ENCODE measurements around the gene LCN2.
A peak's percentile ranks its signal among the peaks of the same experiment; 100 is the strongest.

LCN2 gene

GRCh38 chr9:128115187-128116103, 33.8 kb upstream of the LCN2 start:
- peak; percentile 85 for DNase-seq

- DNase-seq: no peak
Measured at GRCh38 chr9:128116104-128117083, 32.9 kb upstream of the LCN2 start.

- peak; percentile 79 for DNase-seq
Measured at GRCh38 chr9:128117613-128118471, 31.4 kb upstream of the LCN2 start.

GRCh38 chr9:128118472-128118857, 30.8 kb upstream of the LCN2 start:
- no peak for DNase-seq

- no peak for DNase-seq
Measured at GRCh38 chr9:128118971-128119665, 30.1 kb upstream of the LCN2 start.

GRCh38 chr9:128120061-128120740, 29.1 kb upstream of the LCN2 start:
- DNase-seq: no peak

GRCh38 chr9:128120741-128121465, 28.4 kb upstream of the LCN2 start:
- DNase-seq: no peak

GRCh38 chr9:128121466-128121810, 27.8 kb upstream of the LCN2 start:
- no peak for DNase-seq

- no peak for DNase-seq
Measured at GRCh38 chr9:128121924-128122808, 27.1 kb upstream of the LCN2 start.

GRCh38 chr9:128122809-128123175, 26.5 kb upstream of the LCN2 start:
- no peak for DNase-seq

- no peak for DNase-seq
Measured at GRCh38 chr9:128123451-128124080, 25.7 kb upstream of the LCN2 start.

- no peak for DNase-seq
Measured at GRCh38 chr9:128124451-128124850, 24.8 kb upstream of the LCN2 start.

GRCh38 chr9:128124873-128125579, 24.2 kb upstream of the LCN2 start:
- no peak for DNase-seq

GRCh38 chr9:128125580-128126354, 23.5 kb upstream of the LCN2 start:
- DNase-seq: no peak

- peak; percentile 68 for DNase-seq
Measured at GRCh38 chr9:128127568-128127989, 21.7 kb upstream of the LCN2 start, which contains the start of gene PTGES2. PTGES2 (minus strand) TSS chr9:128127729; CDS start chr9:128127717, 12 bp downstream.

GRCh38 chr9:128127990-128128835, 21.0 kb upstream of the LCN2 start:
- peak; percentile 88 for DNase-seq
